Measurements from ENCODE around the gene AQP10. TPM values are rescaled to one million over a fixed set of nuclear protein-coding genes. Genes with fewer than 3 reads are reported as not detected.
"Not testable (repeated sequence)": the region's sequence is repeated elsewhere in the genome, so short reads cannot be mapped to it uniquely, and the experiment has no call there.

AQP10 gene
- polyA plus RNA-seq, 1 of the 3 experiments (the other 2 are of a cell fraction), result 0.02 TPM

DNA sequence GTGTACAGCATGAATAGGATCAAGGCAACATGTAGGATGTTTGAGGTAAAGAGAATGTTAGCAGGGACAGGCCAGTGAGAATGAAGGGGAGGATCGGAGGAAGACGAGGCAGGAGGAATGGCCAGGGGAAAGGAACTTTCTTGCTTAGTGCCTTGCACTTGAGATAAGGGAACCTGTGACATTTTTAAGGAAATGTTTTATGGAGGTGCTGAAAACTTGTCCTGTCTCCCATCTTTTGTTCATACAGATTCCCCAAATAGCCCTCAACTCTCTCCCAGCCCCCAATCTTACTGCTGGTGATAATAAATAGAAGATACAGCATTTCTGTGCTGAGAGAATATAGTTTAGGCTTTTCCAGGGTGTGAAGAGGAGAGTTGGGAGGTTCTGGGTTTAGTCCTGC is 18.0 kb downstream of the AQP10 start:
- Histone ChIP-seq H3K27ac (ENCODE audit: low read depth in 2 of 2, low read length in 1 of 2) (no peak overlapping the region), H3K9ac (no peak overlapping the region), H4K20me1 (ENCODE audit: insufficient read depth) (no peaks in the 10 kb centered on the region), H3K4me3 (ENCODE audit: low read depth in 2 of 2, low read length in 1 of 2) (no peak overlapping the region), H3F3A (replicated peaks; ENCODE audit: insufficient read depth) (peaks cover 11% of the 10 kb centered on the region), H3K36me3 (replicated peaks in 1 of 2; ENCODE audit: control insufficient read depth in 1 of 2, insufficient read depth in 2 of 2, low read length in 1 of 2) (peaks cover 48 to 76% of the 10 kb centered on the region in 2 experiments), H3K9me3 (no peaks in the 10 kb centered on the region), H3K4me1 (ENCODE audit: control insufficient read depth in 1 of 2, insufficient read depth in 2 of 2, low read depth in 1 of 2, low read length in 1 of 2) (peaks cover 0 to 7% of the 10 kb centered on the region in 2 experiments; a peak in 2 of 4 replicates), H3K9me2 (no peaks in the 10 kb centered on the region), H3K27me3 (ENCODE audit: insufficient read depth) (no peaks in the 10 kb centered on the region), H3K79me2 (ENCODE audit: insufficient read depth) (no peaks in the 10 kb centered on the region), H3K4me2 (no peak overlapping the region), H2AFZ (ENCODE audit: low read depth) (no peak overlapping the region)
- CTCF ChIA-PET, result interaction anchor here (6.7 kb wide), 1 partner anchor 13 kb away, joined by 99 read pairs; the partner anchor contains the start of gene ATP8B2
- 96% methylated on average over 2 of the region's 2 CpGs for WGBS (ENCODE audit: low lambda C conversion rate)
- POLR2A ChIA-PET, result no interaction called here
- TF ChIP-seq FOXJ3 (CRISPR knock-in tag; IDR thresholded peaks at IDR 0.05), result no peak
- no peak for TF ChIP-seq SMC3 (IDR thresholded peaks at IDR 0.05; ENCODE audit: low read depth, low read length)
- no peak for TF ChIP-seq GABPA (IDR thresholded peaks at IDR 0.05; ENCODE audit: low read depth)
- no peak for TF ChIP-seq RCOR1 (IDR thresholded peaks at IDR 0.05; ENCODE audit: low read length)
- DNase-seq, result no peak

- H3K79me2 ChIP-seq (ENCODE audit: insufficient read depth); H3K4me3 ChIP-seq (ENCODE audit: low read depth in 2 of 2, low read length in 1 of 2); H3K27me3 ChIP-seq (ENCODE audit: insufficient read depth); H3K9ac ChIP-seq; POLR2A ChIA-PET; H3K9me3 ChIP-seq; H2AFZ ChIP-seq (ENCODE audit: low read depth); H3K4me1 ChIP-seq (ENCODE audit: control insufficient read depth in 1 of 2, insufficient read depth in 2 of 2, low read depth in 1 of 2, low read length in 1 of 2); H3K9me2 ChIP-seq; H3K27ac ChIP-seq (ENCODE audit: low read depth in 2 of 2, low read length in 1 of 2); DNase-seq; H3F3A ChIP-seq (replicated peaks; ENCODE audit: insufficient read depth); H3K4me2 ChIP-seq; CTCF ChIA-PET; H4K20me1 ChIP-seq (ENCODE audit: insufficient read depth): not testable (repeated sequence)
- peaks cover 54 to 86% of the 10 kb centered on the region in 2 experiments for H3K36me3 ChIP-seq (replicated peaks in 1 of 2; ENCODE audit: control insufficient read depth in 1 of 2, insufficient read depth in 2 of 2, low read length in 1 of 2)
- 94% methylated on average over 9 of the region's 9 CpGs for WGBS (ENCODE audit: low lambda C conversion rate)
Observed at GRCh38 chr1:154341366-154341765, 20.5 kb downstream of the AQP10 start.

- Histone ChIP-seq H3F3A (replicated peaks; ENCODE audit: insufficient read depth) (no peaks in the 10 kb centered on the region), H3K9me2 (no peaks in the 10 kb centered on the region), H3K4me1 (ENCODE audit: control insufficient read depth in 1 of 2, insufficient read depth in 2 of 2, low read depth in 1 of 2, low read length in 1 of 2) (no peaks in the 10 kb centered on the region), H3K4me3 (ENCODE audit: low read depth in 2 of 2, low read length in 1 of 2) (no peak overlapping the region), H3K27ac (ENCODE audit: low read depth in 2 of 2, low read length in 1 of 2) (no peak overlapping the region), H3K36me3 (replicated peaks in 1 of 2; ENCODE audit: control insufficient read depth in 1 of 2, insufficient read depth in 2 of 2, low read length in 1 of 2) (peaks cover 61 to 89% of the 10 kb centered on the region in 2 experiments), H3K4me2 (no peak overlapping the region), H3K27me3 (ENCODE audit: insufficient read depth) (no peaks in the 10 kb centered on the region), H2AFZ (ENCODE audit: low read depth) (no peak overlapping the region), H3K9me3 (no peaks in the 10 kb centered on the region), H4K20me1 (ENCODE audit: insufficient read depth) (no peaks in the 10 kb centered on the region), H3K79me2 (ENCODE audit: insufficient read depth) (no peaks in the 10 kb centered on the region), H3K9ac (no peak overlapping the region)
- TF ChIP-seq TEAD4 (IDR thresholded peaks at IDR 0.05; ENCODE audit: borderline replicate concordance, insufficient read depth) (no peak), TAF1 (IDR thresholded peaks at IDR 0.05; ENCODE audit: borderline replicate concordance, low read depth, low read length) (no peak)
- no peak for DNase-seq
- ChIA-PET CTCF (interaction anchor here (6.0 kb wide), 1 partner anchor 8 kb away, joined by 58 read pairs; no protein-coding TSS in a partner anchor), POLR2A (no interaction called here)
- 83% methylated on average over 7 of the region's 7 CpGs for WGBS (ENCODE audit: low lambda C conversion rate)
Observed at GRCh38 chr1:154342132-154342531, 21.2 kb downstream of the AQP10 start.
